SU-DHL-6 (cell line): ENCODE measurements around the gene GOLGA8A.

Experiments
- CTCF ChIP-seq: fragments of 200-600 bp; sonication (generic); IDR thresholded peaks from one replicate; pipeline ENCODE4 v1.5.1; 2017; ENCODE audit warnings: antibody characterized with exemption, mild to moderate bottlenecking, low read length, moderate library complexity; ENCODE audit not compliant: insufficient read depth, poor library complexity, severe bottlenecking
- EZH2phosphoT487 ChIP-seq: fragments of 200-600 bp; sonication (generic), shearing (Covaris generic); conservative IDR thresholded peaks from 2 replicates; pipeline ENCODE4 v1.6.1; 2018; ENCODE audit warnings: mild to moderate bottlenecking, antibody characterized with exemption, low read length, moderate library complexity, mixed read lengths

DNA sequence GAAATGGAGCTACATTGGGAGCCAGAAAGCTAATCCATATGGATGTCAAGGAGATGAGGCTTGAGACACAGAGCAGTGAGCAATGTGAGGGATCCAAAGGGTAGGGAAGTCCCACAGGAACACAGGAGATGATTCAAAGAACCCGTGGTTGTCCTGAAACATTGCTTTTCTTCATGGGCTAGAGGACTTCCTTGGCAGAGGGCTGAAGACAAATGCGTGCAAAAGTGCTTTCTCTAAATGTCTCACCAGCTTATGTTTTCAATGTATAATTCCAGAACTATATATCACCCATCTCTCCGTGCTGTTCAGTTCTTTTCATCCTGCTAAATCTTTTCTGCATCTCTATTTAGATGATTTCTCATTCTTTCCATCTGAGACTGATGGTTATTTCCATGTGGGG is 46.0 kb upstream of the GOLGA8A start:
- TF ChIP-seq CTCF (no peak), EZH2phosphoT487 (no peak)
